K562 (cell line): Measurements from ENCODE around the gene CPVL. TPM values are rescaled to one million over a fixed set of nuclear protein-coding genes. Genes with fewer than 3 reads are reported as not detected.

ENCODE experiments used
- ATAC-seq: fragments of 200-7000 bp; cut with Tn5 transposase; 3 replicates; pipeline ENCODE4 v1.9.1; 2020; ENCODE audit warnings: moderate library complexity
- BruUV-seq: library from RNA; stranded (reverse); fragments of 400-500 nt; replicated peaks from 2 replicates; lab custom pipeline; 2021; lab: Mats Ljungman, UMichigan
- CTCF ChIA-PET: fragments of 300-600 bp; formaldehyde crosslinking; extraction: SDS; loops from one replicate; lab custom pipeline; 2021; ENCODE audit warnings: low intra/inter-chr PET ratio; lab: Yijun Ruan, JAX
- POLR2A ChIA-PET: fragments of 300-600, 350-650 bp; sonication (Branson Sonifier 250); formaldehyde crosslinking; extraction: SDS; loops from one replicate; lab custom pipeline; 2021; ENCODE audit warnings: antibody characterized with exemption, inconsistent platforms; lab: Yijun Ruan, JAX
- DNase-seq, 4 experiments: peaks; one replicate each; pipeline versions ENCODE4 v3.0.0 to v3.0.0-alpha.2; 2011 to 2018; ENCODE audit warnings: low spot score in 3 of 4, mixed read lengths in 3 of 4; ENCODE audit errors: extremely low read depth in 1 of 4
- FAIRE-seq: peaks from 2 replicates; lab custom pipeline; 2011; peaks lifted over from hg19 to GRCh38; lab: Jason Lieb, UNC
- H2AFZ ChIP-seq: 2 replicates; pipeline ENCODE4 v1.6.0; 2011; ENCODE audit warnings: low read depth, low read length, control low read depth, inconsistent platforms
- H3K27ac ChIP-seq: fragments of 200-600 bp; 3 replicates; pipeline ENCODE4 v1.8.0; 2011; ENCODE audit warnings: low read depth, mild to moderate bottlenecking, control low read depth, inconsistent platforms, low read length, moderate library complexity, mixed read lengths; ENCODE audit errors: extremely low read depth
- H3K27me3 ChIP-seq, 2 experiments: fragments of 300-600 bp in 1 of 2; 2 replicates in 1 of 2; 3 replicates in 1 of 2; pipeline versions ENCODE4 v1.6.0 to v1.8.0; 2011; ENCODE audit warnings: inconsistent platforms in 2 of 2, low read length in 2 of 2, mild to moderate bottlenecking in 1 of 2, mixed read lengths in 1 of 2, moderate library complexity in 1 of 2; ENCODE audit not compliant: control insufficient read depth in 2 of 2, insufficient read depth in 2 of 2
- H3K36me3 ChIP-seq: fragments of 300-600 bp; 3 replicates; pipeline ENCODE4 v1.8.0; 2011; ENCODE audit warnings: mild to moderate bottlenecking, low read length, inconsistent platforms; ENCODE audit not compliant: control insufficient read depth, insufficient read depth
- H3K4me1 ChIP-seq, 2 experiments: fragments of 200-600 bp in 1 of 2; replicated peaks in 1 of 2; 2 replicates in 1 of 2; 3 replicates in 1 of 2; pipeline versions ENCODE4 v1.5.1 to v1.8.0; 2011; ENCODE audit warnings: inconsistent platforms in 2 of 2, low read length in 2 of 2, mild to moderate bottlenecking in 1 of 2, mixed read lengths in 1 of 2, moderate library complexity in 1 of 2; ENCODE audit not compliant: control insufficient read depth in 2 of 2, insufficient read depth in 2 of 2
- H3K4me2 ChIP-seq: 2 replicates; pipeline ENCODE4 v1.6.1; 2011; ENCODE audit warnings: low read length, control low read depth, inconsistent platforms, mixed read lengths; ENCODE audit not compliant: insufficient read depth
- H3K4me3 ChIP-seq: fragments of 200-600 bp; sonication (generic), shearing (Covaris generic); 2 replicates; pipeline ENCODE4 v1.5.1; 2016; ENCODE audit warnings: control low read depth, inconsistent platforms
- H3K79me2 ChIP-seq: fragments of 200-600 bp; 3 replicates; pipeline ENCODE4 v1.8.0; 2011; ENCODE audit warnings: low read length, inconsistent platforms; ENCODE audit not compliant: control insufficient read depth, insufficient read depth
- H3K9ac ChIP-seq, 2 experiments: 2 replicates each; pipeline versions ENCODE4 v1.6.0 to v1.6.1; 2011; ENCODE audit warnings: low read depth in 2 of 2, low read length in 2 of 2, control low read depth in 1 of 2, inconsistent platforms in 1 of 2, mild to moderate bottlenecking in 1 of 2, mixed read lengths in 1 of 2; ENCODE audit not compliant: insufficient read depth in 1 of 2
- H3K9me1 ChIP-seq: one replicate; pipeline ENCODE4 v1.6.0; 2011; ENCODE audit warnings: inconsistent platforms, mild to moderate bottlenecking, low read length, moderate library complexity; ENCODE audit not compliant: control insufficient read depth, insufficient read depth
- H3K9me3 ChIP-seq: replicated peaks from 2 replicates; pipeline ENCODE4 v1.5.1; 2011; ENCODE audit warnings: low read depth, low read length, inconsistent platforms; ENCODE audit not compliant: control insufficient read depth, insufficient read depth
- H4K20me1 ChIP-seq: replicated peaks from 2 replicates; pipeline ENCODE4 v1.6.1; 2011; ENCODE audit warnings: low read length, inconsistent platforms, mixed read lengths; ENCODE audit not compliant: control insufficient read depth, insufficient read depth
- BCL6 ChIP-seq: fragments of 250-450 bp; sonication (Bioruptor Pico); IDR thresholded peaks from 2 replicates; pipeline ENCODE4 v1.4.0; 2020
- BRD4 ChIP-seq: fragments of 200-600 bp; sonication (generic); IDR thresholded peaks from 2 replicates; pipeline ENCODE4 v1.6.1; 2017; ENCODE audit warnings: inconsistent platforms
- HIVEP1 ChIP-seq: fragments of 250-450 bp; sonication (Bioruptor Pico); IDR thresholded peaks from 2 replicates; pipeline ENCODE4 v1.4.0; 2020; ENCODE audit warnings: mild to moderate bottlenecking
- HMG20A ChIP-seq: fragments of 450-650 bp; formaldehyde crosslinking; conservative IDR thresholded peaks from 2 replicates; pipeline ENCODE4 v1.4.0; 2020; ENCODE audit warnings: mild to moderate bottlenecking, mixed read lengths
- NFXL1 ChIP-seq: fragments of 450-650 bp; formaldehyde crosslinking; IDR thresholded peaks from 2 replicates; pipeline ENCODE4 v1.4.0; 2021; ENCODE audit warnings: mild to moderate bottlenecking
- NR2C2 ChIP-seq, 2 experiments: fragments of 200-800 bp in 1 of 2; sonication (Bioruptor generic) in 1 of 2; sonication (generic) in 1 of 2; formaldehyde crosslinking in 1 of 2; IDR thresholded peaks; 2 replicates each; pipeline versions ENCODE4 v1.6.1 to v1.8.0; 2016 to 2022; ENCODE audit warnings: mild to moderate bottlenecking in 1 of 2, missing compliant biosample characterization in 1 of 2, missing genetic modification characterization in 1 of 2, missing genetic modification reagents in 1 of 2
- POLR2A ChIP-seq: fragments of 450-650 bp; conservative IDR thresholded peaks from 2 replicates; pipeline ENCODE4 v1.6.1; 2016
- XRCC4 ChIP-seq: IDR thresholded peaks from one replicate; pipeline ENCODE4 v1.6.1; 2011; ENCODE audit not compliant: insufficient read depth, insufficient read length; ENCODE audit errors: extremely low read depth
- ZFP30 ChIP-seq: fragments of 250-450 bp; sonication (Bioruptor Pico); IDR thresholded peaks from 2 replicates; pipeline ENCODE4 v1.8.0; 2022; ENCODE audit warnings: moderate library complexity, mild to moderate bottlenecking, inconsistent platforms, borderline replicate concordance
- WGBS: fragments of 100-300 bp; shearing (Covaris generic); methylation state at CpG from one replicate; pipeline ENCODE4 v1.1.6; 2016; ENCODE audit warnings: low coverage, mixed read lengths; ENCODE audit not compliant: insufficient coverage; ENCODE audit errors: missing lambda C conversion rate; 5-methylcytosine and 5-hydroxymethylcytosine counted together
- in situ Hi-C: fragments of 300-500 bp; cut with MboI; formaldehyde crosslinking; loops from 4 replicates; pipeline ENCODE4 v1.15.0; 2018; ENCODE audit warnings: inconsistent platforms, mixed read lengths
- intact Hi-C: fragments of 100-400 bp; cut with micrococcal nuclease; formaldehyde crosslinking; loops from 2 replicates; pipeline ENCODE4 v1.14.2; 2022
- polyA plus RNA-seq, 8 experiments: library from polyadenylated mRNA; depleted of rRNA in 4 of 8; stranded (reverse) in 5 of 8; unstranded in 3 of 8; fragments of >200 nt; fragmentation: Nextera tagmentation in 2 of 8; fragmentation: Illumina TruSeq in 1 of 8; extraction: Ambion mirVana in 2 of 8; extraction: Trizol in 1 of 8; gene quantifications; 2 replicates each; pipeline versions ENCODE4 v1.2.1 to v1.2.3, GENCODE V29; 2011 to 2014; ENCODE audit warnings: inconsistent platforms in 1 of 8, missing spikeins in 1 of 8
- total RNA-seq, 7 experiments: library from RNA; depleted of rRNA in 6 of 7; stranded (reverse); fragments of >200 nt in 6 of 7; fragmentation: Illumina TruSeq in 2 of 7; extraction: Trizol in 2 of 7; gene quantifications; 2 replicates each; pipeline versions ENCODE4 v1.2.1 to v1.2.3, GENCODE V29; 2011 to 2021; ENCODE audit warnings: low replicate concordance in 1 of 7
- TF ChIP-seq, protein P1 (sequence below): fragments of 450-650 bp; IDR thresholded peaks from one replicate; pipeline ENCODE4 v1.6.1; 2018; ENCODE audit warnings: mild to moderate bottlenecking, moderate library complexity; ENCODE audit not compliant: partially characterized antibody
- TF ChIP-seq, protein P2 (sequence below): fragments of 250-450 bp; sonication (Bioruptor Pico); IDR thresholded peaks from 2 replicates; pipeline ENCODE4 v1.4.0; 2020; ENCODE audit warnings: mild to moderate bottlenecking, moderate library complexity, borderline replicate concordance

CPVL gene
- total and polyA plus RNA-seq, 9 of the 15 experiments (the other 6 are each of a cell fraction or from before 2014, with no cell fraction given): 0.89 to 2.4 (median 1.5) TPM

DNA sequence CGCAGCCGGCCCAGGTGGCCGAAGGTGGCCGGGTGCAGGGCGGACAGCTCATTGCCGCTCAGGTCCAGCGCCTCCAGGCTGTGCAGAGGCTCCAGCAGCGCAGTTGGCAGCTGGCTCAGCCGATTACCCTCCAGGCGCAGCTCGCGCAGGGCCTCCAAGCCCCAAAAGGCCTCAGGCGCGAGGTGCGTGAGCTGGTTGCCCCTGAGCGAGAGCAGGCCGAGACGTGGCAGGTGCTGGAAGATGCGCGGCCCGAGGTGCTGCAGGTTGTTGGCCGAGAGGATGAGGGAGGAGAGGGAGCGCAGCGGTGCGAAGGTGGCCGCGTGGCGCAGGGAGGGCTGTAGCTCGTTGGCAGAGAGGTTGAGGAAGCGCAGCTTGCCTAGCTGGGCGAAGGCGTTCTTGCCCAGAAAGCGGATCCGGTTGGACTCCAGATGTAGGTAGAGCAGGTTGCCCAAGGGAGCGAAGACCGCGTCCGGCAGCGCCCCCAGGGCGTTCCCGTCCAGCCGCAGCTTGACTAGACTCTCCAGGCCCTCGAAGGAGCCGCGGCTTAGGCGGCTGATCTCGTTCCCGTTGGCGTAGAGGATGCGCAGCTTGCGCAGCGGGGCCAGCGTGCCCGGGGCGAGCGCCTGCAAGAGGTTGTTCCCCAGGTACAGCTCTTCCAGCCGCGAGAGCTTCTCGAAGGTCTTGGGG lies 189.1 kb downstream of the CPVL start (continued):
- TF ChIP-seq, protein P1, sequence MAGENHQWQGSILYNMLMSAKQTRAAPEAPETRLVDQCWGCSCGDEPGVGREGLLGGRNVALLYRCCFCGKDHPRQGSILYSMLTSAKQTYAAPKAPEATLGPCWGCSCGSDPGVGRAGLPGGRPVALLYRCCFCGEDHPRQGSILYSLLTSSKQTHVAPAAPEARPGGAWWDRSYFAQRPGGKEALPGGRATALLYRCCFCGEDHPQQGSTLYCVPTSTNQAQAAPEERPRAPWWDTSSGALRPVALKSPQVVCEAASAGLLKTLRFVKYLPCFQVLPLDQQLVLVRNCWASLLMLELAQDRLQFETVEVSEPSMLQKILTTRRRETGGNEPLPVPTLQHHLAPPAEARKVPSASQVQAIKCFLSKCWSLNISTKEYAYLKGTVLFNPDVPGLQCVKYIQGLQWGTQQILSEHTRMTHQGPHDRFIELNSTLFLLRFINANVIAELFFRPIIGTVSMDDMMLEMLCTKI: no peak
- TF ChIP-seq HMG20A (CRISPR knock-in tag) (no peak), BCL6 (CRISPR knock-in tag) (no peak)
- TF ChIP-seq, all 486 proteins: peak for 0

DNA sequence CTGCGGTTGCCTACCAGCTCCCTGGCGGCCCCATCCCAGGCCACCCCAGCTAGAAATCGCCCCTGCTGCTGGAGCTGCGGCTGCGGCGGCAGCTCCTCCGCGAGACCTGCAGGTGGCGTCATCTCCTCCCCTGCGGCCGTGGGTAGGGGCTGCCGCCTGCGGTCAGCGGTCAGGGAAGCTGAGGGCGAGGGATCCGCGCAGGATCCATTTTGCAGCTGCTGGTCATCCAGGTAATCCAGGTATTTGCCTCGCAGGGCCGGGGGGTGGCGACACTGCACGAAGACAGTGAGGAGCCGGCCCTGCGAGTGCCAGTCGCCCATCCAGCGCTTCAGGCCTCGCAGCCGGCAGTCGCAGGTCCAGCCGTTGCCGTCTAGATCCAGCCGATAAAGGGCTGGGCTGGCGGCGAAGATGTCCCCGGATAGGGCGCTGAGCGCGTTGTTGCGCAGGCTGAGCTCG lies 189.7 kb downstream of the CPVL start:
- WGBS: 90% methylated on average over 14 of the region's 39 CpGs
- TF ChIP-seq BRD4 (no peak), NR2C2 (CRISPR knock-in tag; IDR thresholded peaks at IDR 0.05) (no peak), NR2C2 (tag; IDR thresholded peaks at IDR 0.05) (no peak), ZFP30 (CRISPR knock-in tag) (no peak), NFXL1 (no peak), POLR2A (no peak), XRCC4 (no peak), HIVEP1 (no peak)
- TF ChIP-seq, protein P2, sequence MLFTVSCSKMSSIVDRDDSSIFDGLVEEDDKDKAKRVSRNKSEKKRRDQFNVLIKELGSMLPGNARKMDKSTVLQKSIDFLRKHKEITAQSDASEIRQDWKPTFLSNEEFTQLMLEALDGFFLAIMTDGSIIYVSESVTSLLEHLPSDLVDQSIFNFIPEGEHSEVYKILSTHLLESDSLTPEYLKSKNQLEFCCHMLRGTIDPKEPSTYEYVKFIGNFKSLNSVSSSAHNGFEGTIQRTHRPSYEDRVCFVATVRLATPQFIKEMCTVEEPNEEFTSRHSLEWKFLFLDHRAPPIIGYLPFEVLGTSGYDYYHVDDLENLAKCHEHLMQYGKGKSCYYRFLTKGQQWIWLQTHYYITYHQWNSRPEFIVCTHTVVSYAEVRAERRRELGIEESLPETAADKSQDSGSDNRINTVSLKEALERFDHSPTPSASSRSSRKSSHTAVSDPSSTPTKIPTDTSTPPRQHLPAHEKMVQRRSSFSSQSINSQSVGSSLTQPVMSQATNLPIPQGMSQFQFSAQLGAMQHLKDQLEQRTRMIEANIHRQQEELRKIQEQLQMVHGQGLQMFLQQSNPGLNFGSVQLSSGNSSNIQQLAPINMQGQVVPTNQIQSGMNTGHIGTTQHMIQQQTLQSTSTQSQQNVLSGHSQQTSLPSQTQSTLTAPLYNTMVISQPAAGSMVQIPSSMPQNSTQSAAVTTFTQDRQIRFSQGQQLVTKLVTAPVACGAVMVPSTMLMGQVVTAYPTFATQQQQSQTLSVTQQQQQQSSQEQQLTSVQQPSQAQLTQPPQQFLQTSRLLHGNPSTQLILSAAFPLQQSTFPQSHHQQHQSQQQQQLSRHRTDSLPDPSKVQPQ: no peak
- no peak for FAIRE-seq
- no peaks in the 10 kb centered on the region for H3K4me1 ChIP-seq
- ChIA-PET CTCF (no interaction called here), POLR2A (no interaction called here)
- H3K4me2 ChIP-seq: no peak overlapping the region
- in situ Hi-C loops: no loop called here
- no peak overlapping the region for H2AFZ ChIP-seq
- no peak overlapping the region for H3K9ac ChIP-seq
- H3K4me3 ChIP-seq: no peak overlapping the region
- H3K79me2 ChIP-seq: no peaks in the 10 kb centered on the region
- no peaks in the 10 kb centered on the region for H4K20me1 ChIP-seq
- no peak for ATAC-seq
- intact Hi-C loops: no loop called here
- H3K9me1 ChIP-seq: no peaks in the 10 kb centered on the region
- no peaks in the 10 kb centered on the region for H3K36me3 ChIP-seq
- no peak overlapping the region for H3K27ac ChIP-seq
- no peak for DNase-seq
- H3K9me3 ChIP-seq: no peaks in the 10 kb centered on the region
- H3K27me3 ChIP-seq: no peaks in the 10 kb centered on the region
- BruUV-seq: no TSS peak
